Myocyte (in vitro differentiated cells): ENCODE measurements around the gene SSTR1. TPM values are rescaled to one million over a fixed set of nuclear protein-coding genes. Genes with fewer than 3 reads are reported as not detected.

Experiments used
- DNase-seq: peaks from one replicate; pipeline ENCODE4 v3.0.0-alpha.2; 2012; ENCODE audit warnings: low read depth
- total RNA-seq: library from RNA; depleted of rRNA; stranded (reverse); fragments of >200 nt; gene quantifications from 2 replicates; pipeline ENCODE4 v1.2.3, GENCODE V29; 2014

SSTR1 gene
- total RNA-seq, 1 donor from 2014 or later = 0.32 TPM

- DNase-seq = no peak
Measured at GRCh38 chr14:38233218-38233617, 25.5 kb downstream of the SSTR1 start.

- peak; percentile 27 for DNase-seq
Measured at GRCh38 chr14:38238332-38238731, 30.6 kb downstream of the SSTR1 start.

GRCh38 chr14:38238878-38239277, 31.2 kb downstream of the SSTR1 start:
- DNase-seq = peak; percentile 18

DNA sequence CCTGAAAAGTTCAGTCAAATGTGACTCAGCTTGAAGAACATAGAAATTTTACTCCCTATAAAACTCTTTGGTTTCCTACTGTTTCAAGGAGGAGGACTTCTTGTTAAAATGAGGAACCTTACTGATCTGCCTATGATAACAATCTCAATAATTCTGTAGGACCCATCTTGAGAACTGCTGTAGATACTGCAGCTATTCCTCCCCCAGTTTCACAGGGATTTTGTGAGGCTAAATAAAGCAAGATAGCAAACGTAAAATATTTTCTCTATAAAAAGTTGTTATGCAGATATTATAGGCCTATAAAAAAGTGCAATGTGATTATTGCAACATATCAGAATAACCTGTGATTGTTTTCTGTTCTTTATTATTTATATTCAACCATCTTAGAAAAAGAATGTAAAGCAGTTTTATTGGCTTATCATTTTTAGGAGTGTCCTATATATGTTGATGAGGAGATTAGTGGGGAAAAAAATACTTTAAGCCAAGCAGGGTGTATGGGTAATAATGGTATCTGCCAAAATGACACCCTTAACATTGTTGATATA, 36.1 kb downstream of the SSTR1 start:
- DNase-seq = no peak

DNA sequence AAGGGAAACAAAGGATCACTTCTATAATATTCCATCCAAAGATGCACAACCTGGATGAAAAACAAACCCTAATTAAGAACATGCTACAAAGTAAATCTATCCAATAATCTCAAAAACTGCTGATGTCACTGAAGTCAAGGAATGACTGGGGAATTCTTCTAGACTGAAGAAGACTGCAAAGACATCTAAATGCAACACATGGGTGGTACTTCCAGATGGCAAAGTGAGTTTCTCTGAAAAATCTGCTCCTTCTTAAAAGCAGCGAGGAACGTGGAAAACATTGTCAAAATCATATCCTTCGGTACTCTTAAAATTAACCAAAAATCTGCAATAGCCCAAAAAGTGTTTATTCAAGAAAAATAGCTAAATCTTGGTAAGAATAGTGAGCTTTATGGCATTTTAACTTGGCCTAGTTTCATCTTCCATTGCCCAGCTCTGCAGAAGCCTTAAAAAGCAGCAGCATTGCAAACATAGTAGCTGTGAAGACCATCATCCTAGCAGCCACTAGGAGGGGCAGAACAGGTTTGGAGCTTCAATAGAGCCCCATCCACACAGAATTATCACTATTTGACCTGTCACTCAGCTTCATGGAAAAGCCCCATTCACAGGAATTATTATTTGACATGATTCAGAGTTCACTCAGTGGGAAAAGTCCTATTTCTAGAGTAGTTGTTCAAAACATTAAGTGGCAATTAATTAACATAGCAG, 40.8 kb downstream of the SSTR1 start:
- DNase-seq = no peak

DNA sequence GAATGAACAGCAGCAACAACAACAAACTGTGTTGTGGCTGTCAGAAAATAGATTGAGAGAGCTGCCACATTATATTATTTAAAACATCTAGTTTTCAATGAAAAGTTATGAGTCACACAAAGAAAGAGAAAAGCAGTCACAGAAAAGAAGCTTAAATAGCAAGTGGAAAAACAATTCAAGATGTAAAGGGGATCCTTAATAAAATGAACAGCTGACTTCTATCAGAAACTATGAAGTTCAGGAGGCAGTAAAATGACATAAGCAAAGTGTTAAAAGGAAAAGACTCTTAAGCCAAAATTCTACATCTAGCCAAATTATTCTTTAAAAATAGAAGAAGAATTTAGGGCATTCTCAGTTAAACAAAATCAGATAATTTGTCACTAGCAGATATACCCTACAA, 42.6 kb downstream of the SSTR1 start:
- no peak for DNase-seq

DNA sequence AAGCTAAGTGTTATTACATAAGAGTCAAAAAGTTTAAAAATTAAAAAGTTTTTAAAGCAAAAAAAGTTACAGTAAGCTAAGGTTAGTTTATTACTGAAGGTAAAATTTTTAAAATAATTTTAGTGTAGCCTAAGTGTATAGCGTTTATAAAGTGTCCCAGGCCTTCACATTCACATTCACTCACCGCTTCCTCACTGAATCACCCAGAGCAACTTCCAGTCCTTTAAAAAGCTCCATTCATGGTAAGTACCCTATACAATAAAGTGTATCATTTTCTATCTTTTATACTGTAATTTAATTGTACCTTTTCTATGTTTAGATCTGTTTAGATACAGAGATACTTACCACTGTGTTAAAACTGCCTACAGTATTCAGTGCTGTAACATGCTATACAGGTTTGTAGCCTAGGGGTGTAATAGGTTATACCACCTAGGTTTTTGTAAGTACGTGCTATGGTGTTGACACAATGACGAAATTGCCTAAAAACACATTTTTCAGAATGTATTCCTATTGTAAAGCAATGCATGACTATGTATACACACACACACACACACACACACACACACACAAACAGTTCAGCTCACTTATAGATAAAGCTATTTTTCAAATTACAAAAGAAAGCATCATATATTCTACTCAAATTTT, 44.5 kb downstream of the SSTR1 start:
- no peak for DNase-seq

DNA sequence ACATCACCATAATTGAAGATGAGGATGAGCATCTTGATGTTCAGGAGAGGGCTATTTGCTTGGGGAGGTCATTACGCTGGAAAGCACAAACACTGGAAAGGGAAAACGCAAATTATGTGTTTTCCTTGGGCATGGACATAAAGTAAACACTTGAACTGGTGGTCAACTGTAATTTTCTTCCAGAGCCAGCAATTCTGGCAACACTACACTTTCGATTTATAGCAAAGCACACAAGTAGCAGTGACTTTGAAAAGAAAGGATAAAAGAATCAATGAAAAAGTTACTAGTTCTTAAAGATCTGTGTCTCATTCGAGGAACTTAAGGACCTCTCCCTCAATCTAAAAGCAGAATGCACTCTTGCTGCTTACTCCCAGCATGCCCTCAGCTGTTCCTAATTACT, 46.0 kb downstream of the SSTR1 start:
- DNase-seq = no peak

- no peak for DNase-seq
Measured at GRCh38 chr14:38254571-38255407, 47.1 kb downstream of the SSTR1 start.

- DNase-seq = no peak
Measured at GRCh38 chr14:38255408-38255672, 47.6 kb downstream of the SSTR1 start.

GRCh38 chr14:38255673-38256532, 48.2 kb downstream of the SSTR1 start, which contains the start of gene CLEC14A:
Gene CLEC14A (minus strand): TSS chr14:38256093. CDS start chr14:38256022, 71 bp downstream.
- no peak for DNase-seq

GRCh38 chr14:38256533-38256840, 48.8 kb downstream of the SSTR1 start:
- no peak for DNase-seq

- DNase-seq = no peak
Measured at GRCh38 chr14:38257507-38257906, 49.8 kb downstream of the SSTR1 start.

GRCh38 chr14:38261620-38262019, 53.9 kb downstream of the SSTR1 start:
- no peak for DNase-seq

Other genes starting within 250 kb of the SSTR1 start
- 0.08 and 0.10 TPM in 2 replicates for gene CLEC14A, start 48.2 kb downstream of the SSTR1 start, total RNA-seq